ENCODE measurements around the gene VSIR.

GRCh38 chr10:71812913-71813590 is 39.7 kb upstream of the VSIR start:
- TF ChIP-seq CTCF (IDR thresholded peaks at IDR 0.05) (no peak), EP300 (IDR thresholded peaks at IDR 0.05) (no peak)
